HT1080 (cell line): ENCODE data around the gene PAM16. TPM values are rescaled to one million over a fixed set of nuclear protein-coding genes. Genes with fewer than 3 reads are reported as not detected.
"Not testable (repeated sequence)": the region's sequence is repeated elsewhere in the genome, so short reads cannot be mapped to it uniquely, and the experiment has no call there.

Experiments
- DNase-seq: peaks from one replicate; pipeline ENCODE4 v3.0.0-alpha.2; 2015; ENCODE audit warnings: low read depth
- total RNA-seq: library from RNA; depleted of rRNA; stranded (reverse); fragments of >200 nt; shearing (Covaris generic); gene quantifications from 2 replicates; pipeline ENCODE4 v1.2.3, GENCODE V29; 2014

PAM16 gene
- total RNA-seq, 1 experiment from 2014 or later, result 77.8 TPM

DNA sequence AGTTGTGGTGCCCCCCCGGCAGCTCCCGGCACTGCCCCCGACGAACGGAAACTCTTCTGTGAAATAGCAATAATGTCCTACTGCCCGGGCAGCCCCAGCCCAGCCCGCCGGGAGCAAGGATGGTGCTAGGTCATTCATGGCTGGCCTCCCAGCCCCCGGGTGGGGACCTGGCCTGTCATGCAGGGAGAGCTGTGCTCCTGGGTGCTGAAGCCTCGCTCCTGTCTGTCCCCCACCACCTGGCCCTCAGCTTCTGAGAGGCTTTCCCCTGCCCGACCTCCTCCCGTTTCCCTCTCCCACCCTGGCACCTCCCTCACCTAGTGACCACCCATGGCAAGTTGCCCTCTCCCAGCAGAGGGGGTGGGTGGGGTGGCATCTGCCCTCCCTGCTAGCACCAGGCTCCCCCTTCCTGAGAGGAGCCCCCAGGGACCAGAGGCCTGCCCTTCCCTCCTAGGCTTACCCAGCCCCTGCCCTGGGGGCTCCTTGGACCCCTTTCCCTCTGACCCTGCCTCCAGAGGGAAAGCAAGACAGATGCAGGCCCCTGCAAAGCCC lies 13.5 kb downstream of the PAM16 start:
- DNase-seq, result no peak

DNA sequence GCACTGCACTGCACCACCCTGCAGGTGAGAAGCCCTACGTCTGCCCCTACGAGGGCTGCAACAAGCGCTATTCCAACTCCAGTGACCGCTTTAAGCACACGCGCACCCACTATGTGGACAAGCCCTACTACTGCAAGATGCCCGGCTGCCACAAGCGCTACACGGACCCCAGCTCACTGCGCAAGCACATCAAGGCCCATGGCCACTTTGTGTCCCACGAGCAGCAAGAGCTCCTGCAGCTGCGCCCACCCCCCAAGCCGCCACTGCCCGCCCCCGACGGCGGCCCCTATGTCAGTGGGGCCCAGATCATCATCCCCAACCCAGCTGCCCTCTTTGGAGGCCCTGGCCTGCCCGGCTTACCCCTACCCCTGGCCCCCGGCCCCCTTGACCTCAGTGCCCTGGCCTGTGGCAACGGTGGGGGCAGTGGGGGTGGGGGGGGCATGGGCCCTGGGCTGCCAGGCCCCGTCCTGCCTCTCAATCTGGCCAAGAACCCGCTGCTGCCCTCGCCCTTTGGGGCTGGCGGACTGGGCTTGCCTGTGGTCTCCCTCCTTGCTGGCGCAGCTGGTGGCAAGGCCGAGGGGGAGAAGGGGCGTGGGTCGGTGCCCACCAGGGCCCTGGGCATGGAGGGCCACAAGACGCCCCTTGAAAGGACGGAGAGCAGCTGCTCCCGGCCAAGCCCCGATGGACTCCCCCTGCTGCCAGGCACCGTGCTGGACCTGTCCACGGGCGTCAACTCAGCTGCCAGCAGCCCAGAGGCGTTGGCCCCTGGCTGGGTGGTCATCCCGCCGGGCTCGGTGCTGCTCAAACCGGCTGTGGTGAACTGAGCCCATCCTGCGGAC lies 14.2 kb downstream of the PAM16 start:
- DNase-seq, result no peak

DNA sequence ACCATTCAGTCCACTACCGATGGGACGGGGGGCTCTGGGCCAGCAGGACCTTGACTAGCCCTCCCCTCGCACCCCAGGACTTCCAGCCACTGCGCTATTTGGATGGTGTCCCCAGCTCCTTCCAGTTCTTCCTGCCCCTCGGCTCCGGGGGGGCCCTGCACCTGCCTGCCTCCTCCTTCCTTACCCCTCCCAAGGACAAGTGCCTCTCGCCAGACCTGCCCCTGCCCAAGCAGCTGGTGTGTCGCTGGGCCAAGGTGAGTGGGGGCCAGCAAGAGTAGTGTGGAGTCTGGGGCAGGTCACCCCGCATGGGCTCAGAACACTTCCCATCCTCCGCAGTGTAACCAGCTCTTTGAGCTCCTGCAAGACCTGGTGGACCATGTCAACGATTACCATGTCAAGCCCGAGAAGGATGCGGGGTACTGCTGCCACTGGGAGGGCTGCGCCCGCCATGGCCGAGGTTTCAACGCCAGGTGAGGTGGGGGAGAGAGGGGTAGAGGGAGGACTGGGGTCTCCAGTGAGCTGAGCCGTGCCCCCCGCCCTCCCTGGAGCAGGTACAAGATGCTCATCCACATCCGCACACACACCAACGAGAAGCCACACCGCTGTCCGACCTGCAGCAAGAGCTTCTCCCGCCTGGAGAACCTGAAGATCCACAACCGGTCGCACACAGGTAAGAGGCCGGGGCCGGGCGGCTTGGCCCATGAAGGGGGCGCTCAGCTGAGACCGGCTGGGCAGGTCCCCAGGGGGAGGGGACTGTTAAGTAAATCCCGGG lies 16.2 kb downstream of the PAM16 start:
- no peak for DNase-seq

DNA sequence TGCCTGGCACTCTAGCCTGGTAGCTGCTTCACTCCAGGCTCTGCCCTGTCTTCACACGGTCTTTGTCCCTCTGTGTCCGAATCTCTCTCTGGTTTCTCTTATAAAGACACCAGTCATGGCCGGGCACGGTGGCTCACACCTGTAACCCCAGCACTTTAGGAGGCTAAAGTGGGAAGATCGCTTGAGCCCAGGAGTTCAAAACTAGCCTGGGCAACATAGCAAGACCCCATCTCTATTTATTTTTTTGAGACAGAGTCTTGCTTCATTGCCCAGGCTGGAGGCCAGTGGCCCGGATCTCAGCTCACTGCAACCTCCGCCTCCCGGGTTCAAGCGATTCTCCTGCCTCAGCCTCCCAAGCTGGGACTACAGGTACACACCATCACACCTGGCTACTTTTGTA lies 17.4 kb downstream of the PAM16 start:
- DNase-seq, result not testable (repeated sequence)

DNA sequence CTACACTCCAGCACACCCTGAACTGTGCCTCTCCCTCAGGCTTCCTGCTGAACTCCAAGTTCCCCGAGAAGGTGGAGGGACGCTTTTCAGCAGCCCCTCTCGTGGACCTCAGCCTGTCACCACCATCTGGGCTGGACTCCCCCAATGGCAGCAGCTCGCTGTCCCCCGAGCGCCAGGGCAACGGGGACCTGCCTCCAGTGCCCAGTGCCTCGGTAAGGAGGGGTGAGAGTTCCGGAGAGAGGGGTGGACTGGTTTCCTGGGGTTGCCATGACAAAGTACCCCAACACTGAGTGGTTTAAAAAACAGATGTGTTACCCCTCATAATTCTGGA lies 17.8 kb downstream of the PAM16 start:
- DNase-seq, result no peak

DNA sequence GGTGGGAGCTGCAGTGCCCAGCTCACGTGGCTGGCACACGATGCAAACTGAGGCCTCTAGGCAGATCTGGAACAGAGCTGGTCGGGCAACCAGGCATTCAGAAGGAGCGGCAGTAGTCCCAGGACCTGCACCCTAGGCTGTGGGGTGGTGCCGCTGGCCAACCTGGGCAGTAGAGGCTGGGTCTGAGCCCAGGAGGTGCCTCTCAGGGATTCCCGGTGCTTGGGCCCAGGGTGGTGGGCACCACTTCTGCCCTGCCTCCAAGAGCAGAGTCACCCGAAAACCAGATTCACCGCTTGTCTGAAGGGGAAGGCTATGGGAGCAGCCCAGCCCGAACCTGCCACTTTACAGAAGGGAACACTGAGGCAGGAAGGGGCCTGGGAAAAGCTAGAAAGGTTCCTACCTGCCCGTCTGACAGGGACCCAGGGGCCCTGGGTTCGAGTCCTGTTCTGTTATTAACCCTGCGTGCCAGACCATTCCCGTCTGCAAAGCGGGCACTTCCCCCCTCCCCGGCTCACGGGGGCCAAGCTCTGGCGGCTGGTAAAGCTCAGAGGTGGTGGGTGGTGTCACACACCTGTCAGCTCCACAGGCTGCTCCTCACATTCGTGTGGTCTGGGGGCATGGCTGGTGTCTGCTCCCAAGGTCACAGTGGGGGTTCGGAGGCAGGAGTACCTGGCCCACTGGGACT lies 18.4 kb downstream of the PAM16 start:
- no peak for DNase-seq

DNA sequence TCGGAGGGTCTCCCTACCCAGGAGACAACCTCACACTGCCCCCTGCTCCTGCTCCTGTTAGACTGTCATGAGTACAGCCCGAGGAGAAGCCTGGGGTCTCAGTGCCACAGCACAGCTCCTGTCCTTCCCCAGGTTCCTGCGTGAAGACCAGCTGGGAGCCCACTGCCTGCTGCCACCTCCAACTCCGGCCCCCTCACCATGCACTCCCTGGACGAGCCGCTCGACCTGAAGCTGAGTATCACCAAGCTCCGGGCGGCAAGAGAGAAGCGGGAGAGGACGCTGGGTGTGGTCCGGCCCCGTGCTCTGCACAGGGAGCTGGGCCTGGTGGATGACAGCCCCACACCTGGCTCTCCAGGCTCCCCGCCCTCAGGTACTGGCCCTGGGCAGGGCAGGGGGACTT lies 19.0 kb downstream of the PAM16 start:
- DNase-seq, result no peak

DNA sequence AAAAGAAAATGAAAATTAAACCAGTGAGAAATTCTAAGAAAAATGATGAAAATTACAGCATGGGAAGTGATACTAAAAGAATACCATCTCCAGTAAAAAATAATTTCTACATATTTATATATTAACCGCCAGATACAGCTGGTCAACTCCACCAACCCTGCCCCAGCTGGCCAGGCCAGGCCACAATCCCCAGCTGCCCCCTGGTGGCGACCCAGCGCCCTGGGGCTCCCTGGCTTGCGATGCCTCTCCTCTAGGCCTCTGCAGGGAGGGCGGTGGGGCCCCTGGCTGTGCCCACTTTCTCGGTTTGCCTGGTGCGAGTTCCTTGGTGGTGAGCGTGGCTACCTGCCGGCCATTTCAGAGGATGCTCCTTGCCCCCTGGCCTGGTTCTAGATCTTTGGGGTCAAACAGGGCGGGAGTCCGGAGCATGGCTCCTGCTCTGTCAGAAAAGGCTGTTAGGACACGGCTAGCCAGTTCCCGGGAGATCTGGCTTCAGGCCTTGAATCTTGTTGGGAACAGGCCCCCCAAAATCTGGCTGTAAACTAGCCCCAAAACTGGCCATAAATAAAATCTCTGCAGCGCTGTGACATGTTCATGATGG lies 20.7 kb downstream of the PAM16 start:
- peak; percentile 57 for DNase-seq

DNA sequence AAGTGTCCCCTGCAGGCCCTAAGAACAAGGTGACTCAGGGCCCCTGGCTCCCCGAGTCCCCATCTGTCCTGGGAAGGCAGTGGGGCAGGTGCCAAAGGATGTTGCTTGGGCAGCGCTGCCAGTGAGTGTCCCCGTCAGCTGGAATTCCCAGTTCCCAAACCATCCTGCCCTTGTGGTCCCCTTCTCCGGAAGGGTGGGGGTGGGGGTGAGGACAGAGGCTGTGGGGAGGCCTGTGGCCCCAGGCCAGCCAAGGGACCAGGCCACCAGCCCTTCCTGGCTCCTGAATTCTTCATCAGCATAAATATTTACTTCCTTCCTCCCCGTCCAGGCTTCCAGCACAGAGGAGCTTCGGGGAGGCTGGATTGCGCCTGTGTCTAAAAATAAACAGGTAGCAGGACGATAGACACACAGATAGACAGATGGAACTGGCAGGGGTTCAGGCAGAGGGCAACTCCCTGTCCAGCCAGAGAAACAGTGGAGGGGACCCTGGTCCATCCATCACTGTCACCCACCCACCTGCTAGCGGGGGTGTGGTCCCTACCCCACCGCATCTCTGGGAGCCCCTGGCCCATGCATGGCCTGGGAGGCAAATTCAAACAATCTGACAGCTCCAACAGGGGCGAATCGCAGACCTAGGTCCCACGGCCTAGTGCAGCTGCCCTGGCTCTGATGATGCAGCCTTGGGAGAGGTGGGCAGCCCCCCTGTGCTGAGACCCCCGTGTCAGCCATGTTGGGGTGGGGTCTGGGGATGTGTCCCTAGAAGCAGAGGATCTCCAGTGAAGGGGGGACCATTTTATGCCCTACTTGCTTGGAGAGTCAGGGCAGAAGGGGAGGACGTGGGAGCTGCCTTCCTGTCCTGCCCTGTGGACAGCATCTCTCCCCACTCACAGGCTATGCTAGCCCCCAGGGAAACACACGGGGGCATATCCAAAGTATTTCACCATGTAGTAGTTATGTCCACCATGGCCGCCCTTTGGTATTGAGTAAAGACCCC lies 22.0 kb downstream of the PAM16 start:
- no peak for DNase-seq

DNA sequence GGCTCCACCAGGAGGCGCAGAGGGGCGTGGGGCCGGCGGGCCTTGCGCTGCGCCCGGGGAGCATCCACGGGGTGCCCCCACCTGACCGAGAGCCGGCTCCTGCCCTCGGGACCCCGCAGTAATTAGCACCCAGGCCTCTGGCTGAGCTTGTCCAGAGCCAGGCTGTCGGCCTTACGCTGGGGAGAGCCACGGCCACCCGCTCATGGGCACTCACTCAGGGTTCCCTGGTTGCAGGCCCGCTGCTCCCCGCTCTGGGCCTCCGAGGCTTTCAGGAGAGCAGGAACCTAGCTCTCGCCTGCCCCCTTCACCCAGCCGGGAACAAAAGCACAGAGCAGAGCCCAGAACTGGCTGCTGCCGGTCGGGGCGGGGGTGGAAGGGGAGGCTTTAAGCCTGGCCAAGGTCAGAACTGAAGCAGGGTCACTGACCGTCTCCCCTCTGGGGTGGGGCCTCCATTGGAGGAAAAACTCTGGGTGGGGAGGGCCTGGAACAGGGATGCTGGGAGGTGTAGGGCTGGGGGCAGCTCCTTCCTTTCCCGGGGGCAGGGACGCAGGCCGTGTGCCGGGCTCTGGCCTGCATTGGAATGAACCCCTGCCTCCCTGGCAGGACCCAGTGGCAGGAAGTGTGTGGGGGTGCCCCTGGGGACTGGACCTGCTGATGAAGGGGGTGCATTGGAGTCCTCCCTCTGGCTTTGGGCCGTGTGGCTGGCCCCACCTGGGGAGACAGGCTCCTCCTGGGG lies 22.9 kb downstream of the PAM16 start:
- no peak for DNase-seq

DNA sequence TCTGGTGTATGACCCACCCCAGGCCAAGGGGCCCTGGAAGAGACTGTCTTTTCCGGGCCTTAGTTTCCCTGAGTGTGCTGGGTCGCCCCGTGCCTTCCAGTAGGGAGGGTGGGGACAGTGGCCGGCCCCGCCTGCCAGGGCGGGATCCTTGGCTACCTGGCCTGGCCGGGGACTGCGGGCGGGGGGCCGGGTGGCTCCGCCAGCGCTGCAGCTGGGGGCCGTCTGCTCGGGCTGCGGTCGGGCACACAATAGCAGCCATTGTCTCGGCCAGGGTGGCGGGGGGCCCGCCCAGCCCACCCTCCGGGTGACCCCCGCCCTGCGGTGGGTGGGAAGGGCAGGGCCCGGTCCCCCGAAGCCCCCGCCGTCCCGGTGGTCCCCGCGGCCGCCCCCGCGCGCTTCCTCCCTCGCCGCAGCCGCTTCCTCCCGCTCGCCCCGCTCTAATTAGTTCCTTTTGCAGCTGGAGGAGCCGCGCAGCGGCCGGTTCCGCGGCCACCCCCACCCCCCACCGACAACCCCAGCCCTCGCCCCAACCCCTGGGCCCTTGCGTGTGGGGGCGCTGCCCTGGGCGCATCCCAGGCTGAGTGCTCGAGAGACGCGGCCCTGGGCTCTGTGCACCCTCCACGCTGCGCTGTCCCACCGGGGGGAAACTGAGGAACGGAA lies 23.6 kb downstream of the PAM16 start:
- DNase-seq, result no peak

DNA sequence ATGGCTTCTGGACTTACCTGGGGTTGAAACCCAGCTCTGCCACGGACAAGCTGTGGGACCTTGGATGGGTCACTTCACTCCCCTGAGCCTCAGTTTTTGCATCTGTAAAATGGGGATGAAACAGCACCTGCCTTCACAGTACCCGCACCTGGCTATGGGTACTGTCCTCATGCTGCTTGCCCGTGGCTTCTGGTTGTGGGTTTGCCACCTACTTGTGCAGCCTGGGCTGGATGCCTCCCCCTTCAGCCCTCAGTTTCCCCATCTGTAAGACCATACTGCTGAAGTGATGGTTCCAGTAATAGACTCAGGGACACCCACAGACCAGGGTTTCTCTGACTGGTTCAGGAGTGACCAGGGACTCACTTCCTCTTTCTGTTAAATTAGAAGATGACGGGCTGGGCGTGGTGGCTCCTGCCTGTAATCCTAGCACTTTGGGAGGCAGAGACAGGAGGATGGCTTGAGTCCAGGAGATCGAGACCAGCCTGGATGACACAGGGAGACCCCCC lies 25.8 kb downstream of the PAM16 start:
- no peak for DNase-seq

DNA sequence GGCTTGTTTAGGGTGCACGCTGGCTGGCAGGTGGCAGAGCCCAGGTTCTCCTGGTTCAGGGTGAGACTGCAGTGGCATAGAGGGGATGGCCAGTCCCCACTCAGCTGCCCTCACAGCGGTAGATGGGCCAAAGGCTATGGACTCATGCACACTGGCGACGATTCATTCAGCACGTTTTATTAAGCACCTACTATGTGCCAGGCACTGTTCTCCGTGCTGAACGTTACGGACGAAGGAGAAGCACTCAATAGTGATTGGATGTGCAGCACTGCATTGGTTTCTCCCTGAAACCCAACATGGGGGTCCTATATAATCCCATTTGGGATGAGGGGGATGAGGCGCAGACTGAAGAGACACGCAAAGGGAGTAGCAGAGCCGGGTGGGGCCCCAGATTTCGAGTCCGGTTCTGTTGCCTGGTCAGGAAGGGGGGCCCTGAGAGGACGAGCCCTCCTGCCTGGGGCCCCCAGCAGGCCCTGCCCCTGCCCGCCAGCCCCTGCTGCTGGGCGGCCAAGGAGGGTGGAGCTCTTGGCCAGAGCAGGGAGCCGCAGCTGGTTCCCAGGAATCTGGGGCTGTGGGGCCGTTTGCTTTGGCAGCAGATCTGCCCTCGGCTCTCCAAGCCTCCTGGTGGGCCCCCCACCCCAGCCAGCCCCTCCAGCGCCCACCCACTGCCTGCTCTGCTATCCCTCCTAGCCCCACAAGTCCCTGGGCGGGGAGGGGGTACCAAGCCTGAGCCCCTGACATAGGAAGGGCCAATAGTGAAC lies 26.4 kb downstream of the PAM16 start:
- DNase-seq, result no peak

DNA sequence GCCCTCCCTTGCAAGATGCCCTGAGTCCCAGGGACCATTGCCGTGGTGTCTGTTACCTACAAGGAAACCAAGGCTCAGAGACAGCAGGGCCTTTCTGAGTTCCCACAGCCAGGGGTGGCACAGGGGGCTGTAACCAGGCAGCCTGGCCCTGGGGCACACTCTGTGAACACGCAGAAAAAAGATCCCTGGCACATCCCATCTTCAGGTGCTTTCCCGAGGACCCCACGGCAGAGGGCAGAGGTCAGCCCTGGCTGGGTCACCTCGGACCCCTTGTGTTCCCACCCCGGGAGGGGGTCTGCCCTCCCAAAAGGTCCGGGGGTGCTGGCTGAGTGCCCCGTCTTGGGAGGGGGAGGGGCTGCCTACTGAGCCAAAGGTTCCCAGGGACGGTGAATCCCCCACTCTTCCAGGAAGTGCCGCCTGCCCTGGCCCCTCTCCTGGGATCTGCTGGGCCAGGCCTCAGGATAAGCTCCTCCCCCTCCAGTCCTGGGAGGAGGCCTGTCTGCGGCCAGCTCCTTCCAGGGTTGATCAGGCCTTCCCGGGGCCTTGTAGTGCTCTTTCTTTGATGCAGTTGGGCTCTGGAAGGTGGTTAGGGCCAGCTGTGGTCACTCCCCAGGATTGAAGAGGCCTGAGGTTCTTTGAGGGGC lies 27.2 kb downstream of the PAM16 start:
- no peak for DNase-seq

DNA sequence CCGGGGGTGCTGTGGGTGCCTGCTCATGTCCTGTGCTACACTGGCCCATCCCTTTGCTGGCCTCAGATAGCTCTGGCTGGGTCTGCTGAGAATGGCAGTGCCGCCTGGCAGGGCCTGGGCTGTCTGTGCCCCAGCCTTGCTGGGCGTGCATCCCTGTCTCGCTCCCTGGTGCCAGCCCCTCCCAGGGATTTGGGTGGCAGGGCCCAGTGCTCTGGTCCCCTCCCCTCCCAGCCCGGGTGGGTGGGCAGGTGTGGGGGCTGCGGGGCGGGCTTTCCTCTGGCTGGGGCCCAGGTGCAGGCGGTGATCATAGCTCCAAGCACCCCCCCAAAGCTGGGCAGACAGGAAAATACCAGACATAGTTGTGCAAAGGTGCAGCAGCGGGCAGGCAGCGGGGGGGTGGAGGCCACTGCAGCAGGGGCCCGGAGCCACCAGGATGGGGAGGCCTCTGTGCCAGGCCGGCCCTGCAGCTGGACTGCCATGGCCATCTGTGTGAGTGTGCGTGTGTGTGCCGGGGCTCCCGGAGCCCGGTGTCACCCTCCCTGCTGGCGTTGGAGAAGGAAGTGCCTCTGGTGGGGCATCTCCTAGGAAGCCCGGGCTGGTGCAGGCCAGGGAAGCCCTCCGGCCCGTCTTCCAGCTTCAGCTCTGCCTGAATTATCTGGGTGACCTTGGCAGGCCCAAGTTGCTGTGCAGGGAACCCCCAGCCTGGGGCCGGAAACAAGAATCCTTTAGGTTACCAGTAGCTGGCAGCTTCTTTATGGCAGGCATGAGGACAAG lies 27.9 kb downstream of the PAM16 start:
- no peak for DNase-seq

DNA sequence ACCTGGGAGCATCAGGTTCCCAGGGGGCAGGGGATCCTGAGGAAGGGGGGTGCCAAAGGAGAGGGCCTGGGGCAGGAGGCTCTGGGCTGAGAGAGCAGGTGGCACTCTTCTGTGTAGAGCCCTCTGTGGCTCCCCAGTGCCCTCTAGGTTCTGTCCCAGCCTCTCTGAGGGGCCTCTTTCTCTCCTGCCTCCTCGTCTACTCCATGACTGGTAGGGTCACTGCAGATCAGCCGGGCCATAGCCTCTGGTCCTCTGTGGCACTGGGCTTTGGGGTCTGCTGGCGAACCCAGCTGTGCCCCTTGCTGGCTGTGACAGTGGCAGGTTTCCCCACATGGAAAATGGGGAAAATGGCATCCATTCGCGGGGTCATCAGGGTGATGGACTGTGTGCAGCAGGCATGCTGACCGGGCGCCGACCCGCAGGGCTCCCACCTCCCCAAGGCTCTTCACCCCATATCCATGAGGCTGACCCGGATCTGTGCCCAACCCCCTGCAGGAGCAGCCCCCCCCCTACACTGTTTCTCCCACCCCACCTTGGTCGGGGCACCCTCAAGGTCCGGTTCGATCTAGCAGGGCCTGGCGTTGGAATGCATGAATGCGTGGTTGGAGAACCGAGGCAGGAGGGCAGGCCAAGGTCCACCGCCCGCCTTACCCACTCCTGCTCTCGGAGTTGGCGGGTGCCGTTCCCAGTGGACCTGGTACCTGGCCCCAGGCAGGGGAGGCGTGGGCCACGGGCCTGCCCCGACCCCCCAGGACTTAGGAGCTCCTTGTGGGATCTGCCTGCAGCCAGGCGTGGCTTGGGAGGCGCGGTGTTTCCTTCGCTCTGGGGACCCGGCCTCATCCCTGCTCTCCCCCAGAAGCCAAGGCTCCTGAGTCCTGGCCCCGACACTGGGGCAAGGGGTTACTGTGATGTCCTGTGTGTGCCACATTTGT lies 28.7 kb downstream of the PAM16 start:
- DNase-seq, result no peak
